Ishikawa (cell line): Measurements from ENCODE around the gene RAI1.

Source experiments
- CEBPB ChIP-seq: IDR thresholded peaks from 2 replicates; pipeline ENCODE4 v1.6.1; 2012
- CREB1 ChIP-seq: IDR thresholded peaks from 2 replicates; pipeline ENCODE4 v1.6.1; 2012; ENCODE audit warnings: low read depth
- EGR1 ChIP-seq: IDR thresholded peaks from 2 replicates; pipeline ENCODE4 v1.6.1; 2012
- EP300 ChIP-seq: IDR thresholded peaks from 2 replicates; pipeline ENCODE4 v1.6.1; 2012; ENCODE audit warnings: borderline replicate concordance
- FOXM1 ChIP-seq: IDR thresholded peaks from 2 replicates; pipeline ENCODE4 v1.6.1; 2012; ENCODE audit warnings: low read depth, borderline replicate concordance
- MAX ChIP-seq: IDR thresholded peaks from 2 replicates; pipeline ENCODE4 v1.6.1; 2012
- NFIC ChIP-seq: IDR thresholded peaks from 2 replicates; pipeline ENCODE4 v1.6.1; 2012
- RAD21 ChIP-seq: IDR thresholded peaks from 2 replicates; pipeline ENCODE4 v1.6.1; 2012; ENCODE audit warnings: low read depth
- REST ChIP-seq: IDR thresholded peaks from 2 replicates; pipeline ENCODE4 v1.6.1; 2012; ENCODE audit warnings: low read depth, mild to moderate bottlenecking
- TAF1 ChIP-seq: IDR thresholded peaks from 2 replicates; pipeline ENCODE4 v1.6.1; 2012; ENCODE audit warnings: low read depth, mild to moderate bottlenecking
- TCF12 ChIP-seq: IDR thresholded peaks from 2 replicates; pipeline ENCODE4 v1.6.1; 2012; ENCODE audit warnings: low read depth
- TEAD4 ChIP-seq: IDR thresholded peaks from 2 replicates; pipeline ENCODE4 v1.6.1; 2012
- USF1 ChIP-seq: IDR thresholded peaks from 2 replicates; pipeline ENCODE4 v1.6.1; 2012
- YY1 ChIP-seq: IDR thresholded peaks from 2 replicates; pipeline ENCODE4 v1.6.1; 2012; ENCODE audit warnings: low read depth
- ZBTB7A ChIP-seq: IDR thresholded peaks from 2 replicates; pipeline ENCODE4 v1.6.1; 2012; ENCODE audit warnings: low read depth

RAI1 gene

GRCh38 chr17:17813725-17814095, 132.5 kb downstream of the RAI1 start:
- no peak for TF ChIP-seq NFIC
- no peak for TF ChIP-seq TEAD4
- no peak for TF ChIP-seq FOXM1
- no peak for TF ChIP-seq MAX

- no peak for TF ChIP-seq TCF12
- TF ChIP-seq ZBTB7A = no peak
- TF ChIP-seq CREB1 = no peak
- TF ChIP-seq EGR1 = no peak
- TF ChIP-seq TAF1 = no peak
- no peak for TF ChIP-seq YY1
- no peak for TF ChIP-seq CEBPB
- no peak for TF ChIP-seq EP300
- no peak for TF ChIP-seq USF1
Observed at GRCh38 chr17:17814162-17815061, 133.2 kb downstream of the RAI1 start.

- TF ChIP-seq EP300 (no peak), TAF1 (no peak), MAX (no peak), CREB1 (no peak), FOXM1 (no peak), EGR1 (no peak), ZBTB7A (no peak), NFIC (no peak), TEAD4 (no peak), RAD21 (no peak), REST (no peak), CEBPB (no peak), YY1 (no peak), USF1 (no peak)
Observed at GRCh38 chr17:17815062-17815406, 133.8 kb downstream of the RAI1 start.

- TF ChIP-seq ZBTB7A (no peak), RAD21 (no peak), FOXM1 (no peak), EGR1 (no peak), CREB1 (no peak), USF1 (no peak), TCF12 (no peak), EP300 (no peak), CEBPB (no peak), MAX (no peak), REST (no peak), TEAD4 (no peak), TAF1 (no peak), YY1 (no peak), NFIC (no peak)
Observed at GRCh38 chr17:17815436-17816200, 134.4 kb downstream of the RAI1 start.

GRCh38 chr17:17816240-17816814, 135.1 kb downstream of the RAI1 start:
- TF ChIP-seq MAX (no peak), CEBPB (no peak), FOXM1 (no peak)
